Natural killer cell (primary cell): ENCODE measurements around the gene APOL6. TPM values are rescaled to one million over a fixed set of nuclear protein-coding genes. Genes with fewer than 3 reads are reported as not detected.

Source experiments
- ATAC-seq, 3 donors: fragments of 150-1000 bp in 2 of 3; fragments of 200-7000 bp in 1 of 3; cut with Tn5 transposase; 1 replicate in 1 of 3; 2 replicates in 2 of 3; pipeline ENCODE4 v1.10.0; 2021; ENCODE audit warnings: mild to moderate bottlenecking in 2 of 3, moderate library complexity in 2 of 3
- DNase-seq, 2 donors: peaks; one replicate each; pipeline versions ENCODE4 v3.0.0 to v3.0.0-alpha.2; 2013 to 2021; ENCODE audit warnings: mixed read lengths in 1 of 2
- H3K27ac ChIP-seq: one replicate; pipeline ENCODE4 v1.5.1; 2013; ENCODE audit warnings: mild to moderate bottlenecking, low read length
- H3K27me3 ChIP-seq: one replicate; pipeline ENCODE4 v1.6.1; 2013; ENCODE audit warnings: low read length; ENCODE audit not compliant: control insufficient read depth, insufficient read depth
- H3K36me3 ChIP-seq: one replicate; pipeline ENCODE4 v1.6.1; 2013; ENCODE audit warnings: low read length; ENCODE audit not compliant: control insufficient read depth, insufficient read depth
- H3K4me1 ChIP-seq: one replicate; pipeline ENCODE4 v1.6.1; 2013; ENCODE audit warnings: low read length; ENCODE audit not compliant: control insufficient read depth, insufficient read depth
- H3K4me3 ChIP-seq: one replicate; pipeline ENCODE4 v1.5.1; 2013; ENCODE audit warnings: low read length
- H3K9me3 ChIP-seq: one replicate; pipeline ENCODE4 v1.6.1; 2013; ENCODE audit warnings: low read length; ENCODE audit not compliant: control insufficient read depth, insufficient read depth
- H3K27ac Mint-ChIP-seq, 2 donors: one replicate each; pipeline ENCODE4 v1.8.0; 2022; ENCODE audit warnings: mild to moderate bottlenecking in 2 of 2, mixed read lengths in 2 of 2, moderate library complexity in 1 of 2
- H3K27me3 Mint-ChIP-seq, 2 donors: one replicate each; pipeline ENCODE4 v1.8.0; 2022; ENCODE audit warnings: low read depth in 2 of 2, mixed read lengths in 2 of 2
- H3K36me3 Mint-ChIP-seq: one replicate; pipeline ENCODE4 v1.8.0; 2022; ENCODE audit warnings: mixed read lengths
- H3K4me1 Mint-ChIP-seq, 2 donors: one replicate each; pipeline ENCODE4 v1.8.0; 2022; ENCODE audit warnings: mixed read lengths in 2 of 2
- H3K4me3 Mint-ChIP-seq: one replicate; pipeline ENCODE4 v1.8.0; 2022; ENCODE audit warnings: mild to moderate bottlenecking, moderate library complexity, mixed read lengths
- H3K9me3 Mint-ChIP-seq, 2 donors: one replicate each; pipeline ENCODE4 v1.8.0; 2022; ENCODE audit warnings: mixed read lengths in 2 of 2
- WGBS: methylation state at CpG from one replicate; pipeline ENCODE4 v1.1.7; 2013; ENCODE audit warnings: missing lambda C conversion rate; ENCODE audit not compliant: insufficient coverage; 5-methylcytosine and 5-hydroxymethylcytosine counted together
- intact Hi-C: fragments of 100-400 bp; cut with micrococcal nuclease; formaldehyde crosslinking; loops from one replicate; pipeline ENCODE4 v1.14.2; 2022
- total RNA-seq, 4 donors: library from RNA; stranded (reverse); fragments of 120-200 nt in 1 of 4; gene quantifications; one replicate each; pipeline versions ENCODE4 v1.2.3 to v1.2.4, GENCODE V29; 2013 to 2022
- TF ChIP-seq, protein P1 (sequence below): fragments of 200-600 bp; IDR thresholded peaks from one replicate; pipeline ENCODE4 v1.8.0; 2022; ENCODE audit warnings: antibody characterized with exemption

The APOL6 gene, protein sequence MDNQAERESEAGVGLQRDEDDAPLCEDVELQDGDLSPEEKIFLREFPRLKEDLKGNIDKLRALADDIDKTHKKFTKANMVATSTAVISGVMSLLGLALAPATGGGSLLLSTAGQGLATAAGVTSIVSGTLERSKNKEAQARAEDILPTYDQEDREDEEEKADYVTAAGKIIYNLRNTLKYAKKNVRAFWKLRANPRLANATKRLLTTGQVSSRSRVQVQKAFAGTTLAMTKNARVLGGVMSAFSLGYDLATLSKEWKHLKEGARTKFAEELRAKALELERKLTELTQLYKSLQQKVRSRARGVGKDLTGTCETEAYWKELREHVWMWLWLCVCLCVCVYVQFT
- total RNA-seq: 100 to 1,000 TPM; 116 to 138 (median 122) TPM
- 96.8 TPM for total RNA-seq (2013)

DNA sequence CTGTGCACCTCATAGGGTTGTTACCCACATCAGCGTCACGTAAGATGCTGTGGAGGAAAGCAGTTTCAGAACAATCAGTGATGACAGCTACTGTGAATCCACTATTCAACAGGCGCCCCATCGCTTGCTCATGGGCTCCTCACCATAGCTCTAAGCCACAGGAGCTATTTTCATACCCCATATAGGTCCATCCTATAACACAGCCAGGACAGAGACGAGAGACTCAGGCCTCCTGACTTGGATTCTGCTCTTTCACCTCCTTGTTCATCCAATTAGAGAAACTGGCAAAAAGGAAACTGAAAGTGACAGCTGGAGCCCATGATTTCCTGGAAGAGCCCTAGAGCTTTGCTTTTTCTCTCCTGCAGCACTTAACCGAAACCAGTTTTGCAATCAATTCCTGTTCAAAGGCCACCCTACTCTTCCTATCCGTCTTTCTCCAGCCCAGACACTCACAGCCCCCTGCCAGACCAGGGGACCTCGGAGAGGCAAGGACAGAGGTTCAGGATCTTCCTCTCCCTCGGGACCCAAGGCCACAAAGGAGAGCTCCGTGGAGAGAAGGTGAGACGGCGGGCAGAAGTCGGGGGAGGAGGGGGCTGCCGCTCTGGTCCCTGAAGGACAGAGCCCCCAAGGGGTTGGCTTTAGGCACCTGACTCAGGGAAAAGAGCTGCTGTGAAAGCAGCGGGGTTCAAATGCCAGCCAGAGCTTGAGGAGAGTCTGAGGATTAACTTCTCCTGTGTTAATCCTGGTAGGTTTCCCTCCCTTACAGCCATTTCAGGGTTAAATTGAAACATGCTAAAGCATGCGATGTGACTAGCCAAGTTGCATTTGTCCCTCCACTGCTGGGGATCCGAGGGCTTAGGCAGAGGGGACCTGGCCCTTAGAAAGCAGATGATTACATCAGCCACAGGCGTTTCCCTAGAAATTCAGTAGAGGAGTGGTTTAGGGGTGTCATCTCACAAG, at the start of gene APOL6:
Gene APOL6, plus strand, starts transcription at position 381 of the 960 bp plus-strand sequence. CDS start 7,980 bp downstream, outside the sequence.
- TF ChIP-seq, protein P1, sequence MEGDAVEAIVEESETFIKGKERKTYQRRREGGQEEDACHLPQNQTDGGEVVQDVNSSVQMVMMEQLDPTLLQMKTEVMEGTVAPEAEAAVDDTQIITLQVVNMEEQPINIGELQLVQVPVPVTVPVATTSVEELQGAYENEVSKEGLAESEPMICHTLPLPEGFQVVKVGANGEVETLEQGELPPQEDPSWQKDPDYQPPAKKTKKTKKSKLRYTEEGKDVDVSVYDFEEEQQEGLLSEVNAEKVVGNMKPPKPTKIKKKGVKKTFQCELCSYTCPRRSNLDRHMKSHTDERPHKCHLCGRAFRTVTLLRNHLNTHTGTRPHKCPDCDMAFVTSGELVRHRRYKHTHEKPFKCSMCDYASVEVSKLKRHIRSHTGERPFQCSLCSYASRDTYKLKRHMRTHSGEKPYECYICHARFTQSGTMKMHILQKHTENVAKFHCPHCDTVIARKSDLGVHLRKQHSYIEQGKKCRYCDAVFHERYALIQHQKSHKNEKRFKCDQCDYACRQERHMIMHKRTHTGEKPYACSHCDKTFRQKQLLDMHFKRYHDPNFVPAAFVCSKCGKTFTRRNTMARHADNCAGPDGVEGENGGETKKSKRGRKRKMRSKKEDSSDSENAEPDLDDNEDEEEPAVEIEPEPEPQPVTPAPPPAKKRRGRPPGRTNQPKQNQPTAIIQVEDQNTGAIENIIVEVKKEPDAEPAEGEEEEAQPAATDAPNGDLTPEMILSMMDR: no peak
- peaks cover 36% of the 10 kb centered on the region for H3K4me1 ChIP-seq
- Mint-ChIP-seq H3K4me3 (peak within 1 kb of the TSS; percentile 100), H3K27me3 (no peaks in the 10 kb centered on the region), H3K36me3 (peaks cover 7% of the 10 kb centered on the region), H3K27ac (peak within 1 kb of the TSS; percentile 100), H3K9me3 (no peaks in the 10 kb centered on the region), H3K4me1 (peaks cover 42 to 45% of the 10 kb centered on the region in 2 donors)
- intact Hi-C loops: loop anchor here (1.0 to 5.0 kb wide), 3 partner anchors 12 to 514 kb away; partner anchors contain the start of gene APOL3
- H3K36me3 ChIP-seq: peaks cover 3% of the 10 kb centered on the region
- peak; percentile 63 to 85 for DNase-seq
- H3K27ac ChIP-seq: peak within 1 kb of the TSS; percentile 99
- H3K27me3 ChIP-seq: no peaks in the 10 kb centered on the region
- WGBS: 3% methylated on average over 18 of the region's 18 CpGs
- peak within 1 kb of the TSS; percentile 95 for H3K4me3 ChIP-seq
- ATAC-seq: peak; percentile 72 to 84 (median 78)
- H3K9me3 ChIP-seq: no peaks in the 10 kb centered on the region

DNA sequence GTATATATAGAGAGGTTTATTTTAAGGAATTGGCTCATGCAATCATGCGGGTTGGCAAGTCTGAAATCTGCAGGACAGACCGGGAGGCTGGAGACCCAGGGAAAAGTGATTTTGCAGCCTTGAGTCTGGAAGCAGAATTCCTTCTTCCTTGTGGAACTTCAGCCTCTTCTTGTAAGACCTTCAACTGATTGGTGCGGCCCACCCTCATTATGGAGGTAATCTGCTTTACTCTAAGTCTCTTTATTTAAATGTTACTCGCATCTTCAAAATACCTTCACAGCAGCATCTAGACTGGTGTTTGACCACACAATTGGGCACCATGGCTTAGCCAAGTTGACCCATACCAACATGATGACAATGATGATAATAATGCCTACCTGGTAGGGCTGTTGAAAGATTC, 48.9 kb upstream of the APOL6 start:
- WGBS: 96% methylated on average over 4 of the region's 4 CpGs
- H3K27ac ChIP-seq: no peak overlapping the region
- Mint-ChIP-seq H3K27ac (no peak overlapping the region), H3K9me3 (no peaks in the 10 kb centered on the region), H3K4me1 (no peaks in the 10 kb centered on the region), H3K36me3 (no peaks in the 10 kb centered on the region), H3K4me3 (no peak overlapping the region), H3K27me3 (no peaks in the 10 kb centered on the region)
- intact Hi-C loops: no loop called here
- H3K27me3 ChIP-seq: no peaks in the 10 kb centered on the region
- no peak overlapping the region for H3K4me3 ChIP-seq
- TF ChIP-seq, protein P1: no peak
- peaks cover 12% of the 10 kb centered on the region for H3K4me1 ChIP-seq
- no peak for ATAC-seq
- H3K9me3 ChIP-seq: no peaks in the 10 kb centered on the region
- no peak for DNase-seq
- H3K36me3 ChIP-seq: no peaks in the 10 kb centered on the region

DNA sequence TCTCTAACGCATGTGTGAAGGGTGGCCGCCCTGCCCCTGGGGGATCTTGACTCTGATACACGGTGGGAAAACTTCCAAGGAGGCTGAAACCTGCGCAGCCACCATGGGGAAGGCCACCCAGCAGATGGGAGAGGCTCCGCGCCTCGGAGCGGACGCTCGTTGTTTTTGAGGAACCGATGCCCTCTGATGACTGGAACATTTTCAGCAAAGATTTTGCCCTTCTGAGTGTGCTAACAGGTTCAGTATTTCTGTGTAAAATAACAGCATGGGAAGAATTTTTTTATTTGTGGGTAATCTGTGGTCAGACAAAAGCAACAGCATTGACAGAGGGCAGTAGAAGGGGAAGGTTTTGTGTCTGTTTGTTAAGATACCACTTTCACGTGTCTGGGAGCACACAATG, 47.8 kb upstream of the APOL6 start:
- Mint-ChIP-seq H3K4me3 (no peak overlapping the region), H3K4me1 (no peaks in the 10 kb centered on the region), H3K27me3 (peaks cover 0 to 1% of the 10 kb centered on the region in 2 donors), H3K9me3 (no peaks in the 10 kb centered on the region), H3K27ac (no peak overlapping the region), H3K36me3 (no peaks in the 10 kb centered on the region)
- no peak overlapping the region for H3K4me3 ChIP-seq
- no peak overlapping the region for H3K27ac ChIP-seq
- TF ChIP-seq, protein P1: no peak
- H3K27me3 ChIP-seq: no peaks in the 10 kb centered on the region
- DNase-seq (no peak), ATAC-seq (no peak)
- H3K9me3 ChIP-seq: no peaks in the 10 kb centered on the region
- H3K36me3 ChIP-seq: no peaks in the 10 kb centered on the region
- intact Hi-C loops: no loop called here
- 35% methylated on average over 12 of the region's 12 CpGs for WGBS
- peaks cover 15% of the 10 kb centered on the region for H3K4me1 ChIP-seq
